ENCODE results near the gene EPB41L4A.

EPB41L4A gene

GRCh38 chr5:112161392-112161748 lies 257.7 kb downstream of the EPB41L4A start:
- no peak for DNase-seq

DNA sequence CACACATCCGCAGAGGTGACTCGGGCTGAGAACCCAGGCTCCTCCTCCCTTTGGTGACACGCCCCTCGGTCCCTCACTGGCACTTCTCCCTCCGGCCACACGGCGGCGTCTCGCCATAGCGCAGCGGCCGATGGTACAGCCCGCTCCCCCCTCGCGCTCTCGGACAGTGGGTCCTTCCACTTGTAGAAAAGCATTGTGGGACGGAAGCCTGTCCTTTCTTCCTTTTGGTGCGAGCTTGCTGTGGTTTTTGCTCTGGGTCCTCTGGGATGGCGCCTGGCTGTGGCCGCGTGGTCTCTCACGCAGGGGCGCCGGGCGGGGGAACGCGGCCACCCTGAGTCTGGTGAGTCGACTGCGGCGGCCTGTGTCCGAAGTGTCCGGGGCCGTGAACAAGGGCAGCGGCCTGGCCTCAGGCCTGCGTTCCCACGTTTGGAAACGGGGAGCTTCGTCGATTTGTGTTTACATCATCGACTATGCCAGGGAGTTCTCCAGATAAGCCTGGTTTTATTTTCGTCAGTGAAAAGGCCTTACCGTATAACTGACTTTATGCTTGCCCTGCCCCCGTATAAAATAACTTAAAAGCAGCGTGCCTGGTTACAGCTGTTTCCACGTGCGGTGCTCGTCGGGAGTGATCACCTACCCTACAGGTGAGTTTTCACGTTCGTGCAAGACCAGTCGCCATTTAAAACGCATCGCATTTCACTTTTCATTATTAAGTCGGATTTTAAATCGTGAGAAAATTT lies 258.3 kb downstream of the EPB41L4A start:
- peak; percentile 45 to 93 (median 83) for DNase-seq

DNA sequence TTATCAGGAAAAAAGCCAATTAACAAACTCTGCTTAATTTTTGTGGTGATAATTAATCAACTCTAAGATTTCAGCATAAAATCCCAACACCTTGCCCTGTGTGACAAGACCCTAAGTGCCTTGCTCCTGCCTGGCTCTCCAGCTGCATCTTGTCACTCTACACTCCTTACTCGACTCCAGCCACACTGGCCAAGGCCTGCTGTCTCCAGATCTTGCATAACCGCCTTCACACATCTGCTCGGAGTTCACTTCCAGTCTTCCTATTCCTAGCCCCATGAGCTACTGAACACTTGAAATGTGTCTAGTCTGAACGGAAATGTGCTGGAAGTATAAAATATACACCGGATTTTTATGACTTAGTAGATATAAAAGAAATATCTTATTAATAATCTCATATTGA lies 259.6 kb downstream of the EPB41L4A start:
- DNase-seq = no peak

DNA sequence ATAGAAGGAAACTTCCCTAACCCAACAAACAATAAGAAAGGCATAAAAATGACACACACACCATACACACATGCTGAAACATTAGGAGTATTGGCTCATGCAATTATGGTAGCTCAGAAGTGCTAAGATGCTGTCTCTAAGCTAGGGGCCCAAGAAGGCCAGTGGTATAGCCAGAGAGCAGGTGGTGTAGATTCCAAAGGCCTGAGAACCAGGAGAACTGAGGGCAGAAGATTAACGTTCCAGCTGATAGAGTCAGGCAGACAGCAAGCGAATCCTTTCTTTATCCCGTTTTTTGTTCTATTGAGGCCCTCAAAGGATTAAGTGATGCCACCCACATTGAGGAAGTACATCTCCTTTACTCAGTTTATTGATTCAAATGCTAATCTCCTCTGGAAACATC lies 262.9 kb downstream of the EPB41L4A start:
- DNase-seq = no peak

- DNase-seq = no peak
Measured at GRCh38 chr5:112154940-112155686, 264.0 kb downstream of the EPB41L4A start.

DNA sequence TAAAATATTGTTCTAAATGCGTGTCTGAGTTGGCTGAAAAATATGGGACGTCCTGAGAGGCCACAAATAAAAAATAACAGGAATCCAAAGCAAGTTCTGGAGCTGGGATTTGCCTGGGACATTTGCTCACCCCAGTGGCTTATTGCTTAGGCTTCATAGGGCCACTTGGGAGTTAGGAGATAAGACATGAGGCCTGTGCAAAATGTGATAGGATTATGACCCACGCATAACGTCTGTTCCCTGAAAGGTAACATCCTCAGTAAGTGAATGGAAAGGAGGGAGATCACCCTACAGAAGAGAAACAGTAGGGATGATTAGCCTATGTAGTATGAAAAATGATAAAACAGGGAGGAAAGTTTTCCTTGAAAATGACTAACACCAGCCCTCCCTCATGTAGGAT lies 269.4 kb downstream of the EPB41L4A start:
- DNase-seq = no peak

- peak in 30 of 51 donors; percentile 1 to 84 (median 23) for DNase-seq
Measured at GRCh38 chr5:112146323-112147226, 272.5 kb downstream of the EPB41L4A start.

DNA sequence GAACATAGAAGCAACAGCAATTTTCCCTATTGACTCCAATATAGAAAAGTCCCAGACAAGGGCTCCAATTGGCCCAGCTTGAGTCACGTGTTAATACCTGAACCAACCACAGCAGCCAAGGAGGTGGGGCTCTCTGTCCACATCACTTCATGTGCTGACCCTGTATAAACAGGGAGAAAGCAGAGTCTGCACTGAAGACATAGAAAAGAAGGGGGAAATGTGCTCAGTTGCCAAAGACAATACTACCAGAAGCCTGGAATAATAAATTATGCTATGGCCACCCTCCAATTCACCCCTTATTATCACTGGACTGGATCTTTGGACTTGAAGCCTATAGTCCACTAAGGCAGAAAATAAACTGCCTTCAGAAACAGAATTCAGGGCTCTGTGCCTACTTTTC lies 275.4 kb downstream of the EPB41L4A start:
- DNase-seq = no peak

GRCh38 chr5:112142769-112143270 lies 276.3 kb downstream of the EPB41L4A start:
- DNase-seq = no peak

GRCh38 chr5:112141582-112141981 lies 277.5 kb downstream of the EPB41L4A start:
- DNase-seq = no peak

- no peak for DNase-seq
Measured at GRCh38 chr5:112138526-112138925, 280.6 kb downstream of the EPB41L4A start.

DNA sequence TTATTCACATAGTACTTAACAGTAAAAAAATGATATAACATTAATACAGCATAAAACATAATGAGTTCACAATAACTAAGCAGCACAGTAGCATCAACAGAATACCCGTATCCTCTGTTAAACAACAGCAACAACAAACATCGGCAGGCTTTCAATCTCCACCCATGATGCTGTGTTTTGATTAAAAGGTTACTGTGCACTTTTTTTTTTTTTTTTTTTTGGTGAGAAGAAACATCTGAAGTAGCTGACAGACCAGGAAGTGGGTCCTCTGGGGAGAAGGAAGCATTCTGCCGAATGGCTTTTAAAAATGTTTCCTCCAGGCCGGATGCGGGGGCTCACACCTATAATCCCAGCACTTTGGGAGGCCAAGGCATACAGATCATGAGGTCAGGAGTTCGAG lies 282.3 kb downstream of the EPB41L4A start:
- DNase-seq = no peak

GRCh38 chr5:112127861-112128260 lies 291.2 kb downstream of the EPB41L4A start:
- DNase-seq = no peak

- DNase-seq = no peak
Measured at GRCh38 chr5:112126982-112127381, 292.1 kb downstream of the EPB41L4A start.

- DNase-seq = no peak
Measured at GRCh38 chr5:112125903-112126302, 293.2 kb downstream of the EPB41L4A start.

DNA sequence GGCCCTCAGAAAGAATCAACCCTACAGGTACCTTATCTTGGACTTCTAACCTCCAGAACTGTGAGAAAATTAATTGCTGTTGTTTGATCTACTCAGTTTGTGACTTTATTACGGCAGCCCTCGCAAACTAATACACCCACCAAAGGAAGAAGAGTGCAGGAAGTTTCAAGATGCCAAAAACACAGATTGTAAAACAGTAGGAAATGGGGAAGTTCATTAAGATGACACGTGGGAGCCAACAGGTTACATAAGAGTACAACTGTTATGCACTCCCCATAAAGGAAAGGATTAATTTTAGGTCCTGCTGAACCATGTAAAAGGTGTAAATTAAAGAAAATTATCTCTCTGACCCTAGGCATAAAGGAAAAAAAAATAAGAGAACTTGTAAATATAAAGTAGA lies 294.3 kb downstream of the EPB41L4A start:
- no peak for DNase-seq

GRCh38 chr5:112123086-112123485 lies 296.0 kb downstream of the EPB41L4A start:
- DNase-seq = no peak

DNA sequence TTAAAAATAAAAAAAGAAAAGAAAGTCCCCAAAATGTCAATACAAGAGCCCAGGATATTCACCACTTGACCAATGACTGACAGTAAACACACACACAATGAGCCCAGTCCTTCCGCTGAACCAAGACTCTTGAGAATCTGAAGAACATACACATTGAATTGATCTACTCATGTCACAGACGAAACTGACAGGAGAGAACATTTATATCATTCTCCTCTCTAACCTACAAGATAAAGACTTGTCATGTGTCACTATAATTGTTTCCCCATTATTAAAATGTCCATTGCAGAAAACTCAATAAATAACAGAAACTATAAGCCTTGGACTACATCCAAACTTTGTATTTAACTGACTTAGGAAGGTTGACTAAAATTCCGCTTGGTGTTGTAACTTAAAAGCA lies 296.7 kb downstream of the EPB41L4A start:
- DNase-seq = no peak

DNA sequence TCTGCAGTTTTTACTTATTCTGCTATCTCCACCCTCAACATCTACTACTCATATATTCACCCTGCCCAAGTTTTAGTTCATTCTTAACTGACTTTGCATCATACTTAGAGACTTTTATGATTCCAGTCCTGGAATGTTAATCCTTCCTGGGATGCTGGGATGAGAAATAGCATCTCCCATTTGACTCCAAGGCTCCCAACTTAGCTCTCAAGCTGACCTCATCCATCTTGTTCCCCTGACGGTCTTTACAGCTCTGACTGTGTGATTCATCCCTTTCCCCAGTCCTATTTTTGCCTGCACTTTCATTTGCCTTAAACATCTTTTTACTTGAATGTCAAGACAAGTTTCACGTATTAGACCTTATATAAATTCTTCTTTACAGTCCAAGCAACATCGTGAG lies 297.8 kb downstream of the EPB41L4A start:
- no peak for DNase-seq

GRCh38 chr5:112119969-112120368 lies 299.1 kb downstream of the EPB41L4A start:
- DNase-seq = no peak

DNA sequence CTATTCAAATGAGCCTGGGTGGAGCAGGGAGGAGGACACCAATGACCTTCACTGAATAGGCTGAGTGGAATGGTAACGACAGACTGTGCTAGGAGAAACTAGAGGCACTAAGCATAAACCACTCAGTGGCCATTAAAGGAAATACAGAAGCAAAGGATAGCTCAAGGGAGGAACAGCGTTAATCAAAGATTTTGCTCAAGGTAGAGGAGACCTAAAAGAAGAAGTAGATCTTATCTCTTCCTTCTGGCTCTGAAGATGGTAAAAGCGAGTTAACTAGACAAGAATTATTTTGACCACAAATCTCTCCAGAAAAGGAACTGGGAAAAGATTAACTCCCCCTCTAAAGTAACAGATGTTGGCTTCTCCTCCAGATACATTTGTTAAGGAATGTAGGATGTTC lies 299.6 kb downstream of the EPB41L4A start:
- DNase-seq = no peak

DNA sequence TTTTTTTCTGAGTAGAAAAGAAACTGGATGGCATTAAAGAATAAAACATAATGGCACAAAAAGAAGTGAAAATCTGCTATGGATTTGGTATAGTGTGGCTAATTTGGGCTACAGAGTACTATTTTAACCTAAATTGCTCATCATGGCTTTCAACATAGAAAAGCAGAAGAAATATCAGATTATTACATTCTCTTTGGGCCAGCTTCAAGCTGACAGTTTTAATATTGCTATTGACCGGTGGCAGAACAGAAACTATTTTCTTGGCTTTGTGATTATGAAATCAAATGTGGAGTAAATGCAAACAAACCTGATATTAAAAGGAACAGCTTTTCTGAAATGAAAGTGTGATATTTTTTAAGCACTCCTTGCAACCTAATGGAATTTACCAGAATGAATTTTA lies 301.5 kb downstream of the EPB41L4A start:
- DNase-seq = no peak

Measured in hypothalamus (tissue), 51 donors.